Heart right ventricle (tissue), 16 donors: ENCODE results near the gene DNTT. TPM values are rescaled to one million over a fixed set of nuclear protein-coding genes. Genes with fewer than 3 reads are reported as not detected.

Source experiments
- ATAC-seq, 8 donors: fragments of 200-7000 bp; cut with Tn5 transposase; one replicate each; pipeline ENCODE4 v1.9.1; 2020; ENCODE audit warnings: mild to moderate bottlenecking in 8 of 8, moderate library complexity in 8 of 8, moderate number of reproducible peaks in 1 of 8
- DNase-seq, 2 donors: peaks; one replicate each; pipeline ENCODE4 v3.0.0-alpha.2; 2020
- H3K27ac ChIP-seq, 10 donors: fragments of 200-600 bp; sonication (generic) in 2 of 10; one replicate each; pipeline versions ENCODE4 v1.5.0 to v1.8.0; 2020 to 2022; ENCODE audit warnings: mild to moderate bottlenecking in 3 of 10
- H3K27me3 ChIP-seq, 7 donors: fragments of 200-600 bp; one replicate each; pipeline ENCODE4 v1.8.0; 2021 to 2022; ENCODE audit warnings: mild to moderate bottlenecking in 2 of 7
- H3K36me3 ChIP-seq, 9 donors: fragments of 200-600 bp; sonication (generic) in 1 of 9; one replicate each; pipeline versions ENCODE4 v1.5.0 to v1.8.0; 2020 to 2022; ENCODE audit warnings: mild to moderate bottlenecking in 2 of 9
- H3K4me1 ChIP-seq, 9 donors: fragments of 200-600 bp; sonication (generic) in 1 of 9; one replicate each; pipeline versions ENCODE4 v1.5.0 to v1.8.0; 2020 to 2022; ENCODE audit warnings: mild to moderate bottlenecking in 4 of 9
- H3K4me3 ChIP-seq, 10 donors: fragments of 200-600 bp; sonication (generic) in 2 of 10; one replicate each; pipeline versions ENCODE4 v1.5.0 to v1.8.0; 2020 to 2022; ENCODE audit warnings: mild to moderate bottlenecking in 7 of 10, moderate library complexity in 2 of 10
- H3K9me3 ChIP-seq, 11 donors: fragments of 200-600 bp in 10 of 11; sonication (generic) in 2 of 11; one replicate each; pipeline versions ENCODE4 v1.5.0 to v1.8.0; 2013 to 2022; ENCODE audit warnings: mild to moderate bottlenecking in 2 of 11, control low read depth in 1 of 11, moderate library complexity in 1 of 11
- WGBS, 2 donors: extraction: QIAGEN DNeasy Blood & Tissue Kit; methylation state at CpG; one replicate each; pipeline ENCODE4 v1.1.7; 2013; ENCODE audit warnings: inconsistent platforms in 1 of 2; 5-methylcytosine and 5-hydroxymethylcytosine counted together
- intact Hi-C, 10 donors: fragments of 100-400 bp; cut with DNase I; formaldehyde crosslinking; loops; one replicate each; pipeline versions ENCODE4 v1.11.1 to v1.14.2; 2022
- polyA plus RNA-seq, 2 donors: library from polyadenylated mRNA; stranded (reverse); fragments of 200-250 nt; gene quantifications; one replicate each; pipeline ENCODE4 v1.2.3, GENCODE V29; 2013
- total RNA-seq, 10 donors: library from RNA; stranded (reverse); fragmentation: NEBNext Ultra II Directional in 3 of 10; extraction: Animal tissue kit (Norgen Biotek cat#: 25700) in 3 of 10; gene quantifications; one replicate each; pipeline versions ENCODE4 v1.2.1 to v1.2.4, GENCODE V29; 2021 to 2023
- TF ChIP-seq, protein P1 (sequence below), 9 donors: fragments of 200-600 bp; sonication (generic) in 2 of 9; IDR thresholded peaks; one replicate each; pipeline versions ENCODE4 v1.5.0 to v1.8.0; 2021 to 2022; ENCODE audit warnings: antibody characterized with exemption in 9 of 9, mild to moderate bottlenecking in 5 of 9, moderate library complexity in 1 of 9
- donor health status: Arrhythmogenic right ventricular cardiomyopathy.
- donor health status: ischemic (EF 13 %, LVEDD 7.1; RV severe dilation, severe dysfunction).
- donor health status: healthy with polysubstance abuse.
- donor health status: DM: no; HTN: yes; CAD: no.
- donor health status: DM: no; HTN: no; CAD: no.
- donor health status: ischemic (EF 25% LVEDD 6.9; RV normal size, moderate dysfunction).
- donor health status: ischemic (EF 25% LVEDD 5.7; RV mildly dilated, moderate dysfunction).
- donor health status: healthy.
- donor health status: DM: yes; HTN: yes; CAD: no.
- donor health status: Ischemic cardiomyopathy.
- donor health status: ischemic (EF 35%, LVEDD 5.7; RV mildly dilated, moderate dysfunction).
- donor health status: nonischemic (EF 11% LVEDD 7.7; RV severe dilation, severe dysfunction).
- donor health status: DM: yes; HTN: yes; CAD: no.
- donor health status: PGD.
- donor health status: ischemic (EF 29% LVEDD 5.4; RV normal size, mild dysfunction).
- donor health status: nonischemic (EF 23%, LVEDD 6.1; RV moderate dilation, normal function).

The DNTT gene
- total and polyA plus RNA-seq, 12 donors: not detected

DNA sequence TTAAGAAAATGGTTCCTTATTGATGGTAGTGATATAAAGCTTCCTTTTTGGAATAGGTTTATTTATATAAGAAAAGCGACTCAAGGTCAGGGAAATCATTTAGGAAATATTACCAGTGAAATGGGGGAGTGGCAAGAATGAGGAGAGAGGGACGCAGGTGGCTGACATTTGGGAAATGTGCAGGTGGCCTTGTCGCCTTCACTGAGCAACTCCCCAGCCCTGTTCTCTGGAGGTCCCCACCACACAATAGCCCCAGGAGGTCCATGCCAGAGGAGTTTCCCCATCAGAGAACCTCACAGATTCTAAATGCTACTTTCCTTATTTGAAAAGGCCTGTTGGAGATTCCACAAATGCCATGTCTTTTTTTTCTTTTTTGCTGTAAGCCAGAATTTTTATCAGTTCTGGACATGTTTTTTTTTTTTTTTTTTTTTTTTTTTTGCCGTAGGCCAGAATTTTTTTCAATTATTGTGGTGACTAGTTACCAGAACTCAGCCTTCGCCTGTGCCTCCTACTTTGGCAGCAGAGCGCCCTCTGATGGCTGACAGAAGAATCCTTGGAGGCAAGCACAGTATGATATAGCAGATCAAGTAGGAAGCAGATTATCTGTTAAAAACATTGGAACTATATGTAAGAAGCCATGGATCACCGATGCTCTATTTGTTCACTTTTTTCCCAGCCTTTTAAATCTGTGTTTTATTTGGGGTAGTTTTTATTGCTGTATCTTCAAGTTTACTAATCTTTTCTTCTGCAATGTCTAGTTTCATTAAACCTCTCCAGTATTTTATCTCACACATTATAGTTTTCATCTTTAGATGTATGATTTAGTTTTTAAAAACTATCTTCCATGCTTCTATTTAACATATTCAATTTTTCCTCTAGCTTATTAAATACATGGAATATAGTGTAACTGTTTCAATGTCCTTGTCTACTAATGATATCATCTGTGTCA is 36.0 kb downstream of the DNTT start:
- H3K27ac ChIP-seq: no peak overlapping the region
- 41 to 44% methylated on average over 7 of the region's 7 CpGs for WGBS, 2 donors
- intact Hi-C loops: loop anchor here in 1 of 10 donors (5.0 kb wide), 1 partner anchor 323 kb away; no protein-coding TSS in a partner anchor
- DNase-seq (peak; percentile 23 to 52), ATAC-seq (peak in 6 of 8 donors; percentile 63 to 89 (median 75))
- peaks cover 0 to 11% (median 0%) of the 10 kb centered on the region in 7 donors for H3K27me3 ChIP-seq
- TF ChIP-seq, protein P1, sequence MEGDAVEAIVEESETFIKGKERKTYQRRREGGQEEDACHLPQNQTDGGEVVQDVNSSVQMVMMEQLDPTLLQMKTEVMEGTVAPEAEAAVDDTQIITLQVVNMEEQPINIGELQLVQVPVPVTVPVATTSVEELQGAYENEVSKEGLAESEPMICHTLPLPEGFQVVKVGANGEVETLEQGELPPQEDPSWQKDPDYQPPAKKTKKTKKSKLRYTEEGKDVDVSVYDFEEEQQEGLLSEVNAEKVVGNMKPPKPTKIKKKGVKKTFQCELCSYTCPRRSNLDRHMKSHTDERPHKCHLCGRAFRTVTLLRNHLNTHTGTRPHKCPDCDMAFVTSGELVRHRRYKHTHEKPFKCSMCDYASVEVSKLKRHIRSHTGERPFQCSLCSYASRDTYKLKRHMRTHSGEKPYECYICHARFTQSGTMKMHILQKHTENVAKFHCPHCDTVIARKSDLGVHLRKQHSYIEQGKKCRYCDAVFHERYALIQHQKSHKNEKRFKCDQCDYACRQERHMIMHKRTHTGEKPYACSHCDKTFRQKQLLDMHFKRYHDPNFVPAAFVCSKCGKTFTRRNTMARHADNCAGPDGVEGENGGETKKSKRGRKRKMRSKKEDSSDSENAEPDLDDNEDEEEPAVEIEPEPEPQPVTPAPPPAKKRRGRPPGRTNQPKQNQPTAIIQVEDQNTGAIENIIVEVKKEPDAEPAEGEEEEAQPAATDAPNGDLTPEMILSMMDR (IDR thresholded peaks at IDR 0.05): peak; percentile 7 to 74 (median 66)
- no peak overlapping the region for H3K4me3 ChIP-seq
- peaks cover 0 to 3% (median 0%) of the 10 kb centered on the region in 11 donors for H3K9me3 ChIP-seq
- peaks cover 0 to 3% (median 0%) of the 10 kb centered on the region in 9 donors for H3K4me1 ChIP-seq
- no peaks in the 10 kb centered on the region for H3K36me3 ChIP-seq

DNA sequence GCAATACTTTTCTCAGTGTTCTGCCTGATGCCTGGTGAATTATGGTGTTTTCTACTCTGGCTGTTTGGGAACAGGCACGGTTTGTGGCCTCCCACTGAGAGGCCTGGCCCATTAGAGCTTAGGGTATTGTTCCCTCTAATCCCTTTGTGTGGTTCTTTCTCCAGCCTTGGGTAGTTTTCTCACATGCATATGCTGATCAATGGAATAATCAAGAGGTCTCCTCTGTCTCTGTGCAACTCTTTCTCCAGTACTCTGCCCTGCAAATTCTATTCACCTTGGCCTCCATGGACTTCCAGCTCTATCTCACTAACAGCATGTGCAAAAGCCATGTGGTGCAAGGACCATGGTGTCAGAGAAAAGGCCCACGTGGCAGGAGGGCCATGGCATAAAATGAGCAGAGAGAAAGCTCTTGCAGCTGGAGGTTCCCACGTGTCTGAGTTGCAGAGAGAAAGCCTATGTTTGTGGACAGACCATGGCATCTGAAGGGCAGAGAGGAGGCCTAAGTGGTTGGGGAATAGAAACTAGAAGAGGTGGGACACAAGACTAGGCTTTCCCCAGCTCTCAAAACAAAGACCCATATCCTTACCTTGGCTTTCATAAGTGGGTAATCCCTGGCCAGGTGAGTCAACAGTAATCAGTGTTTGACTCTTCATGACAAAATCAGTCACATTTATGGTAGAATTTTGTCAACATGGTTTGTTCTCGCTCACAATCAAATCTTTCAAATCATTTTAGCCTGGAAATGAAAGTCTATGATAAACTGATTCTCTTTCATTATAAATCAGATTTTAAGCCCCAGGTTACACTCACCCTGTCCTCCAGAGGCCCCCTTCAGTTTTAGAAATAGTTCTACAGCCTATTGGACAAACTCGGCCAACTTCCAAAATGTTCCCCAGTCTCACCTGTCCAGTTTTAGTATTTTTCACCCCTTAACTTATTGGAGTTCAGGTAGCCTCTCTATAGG is 37.3 kb downstream of the DNTT start:
- intact Hi-C loops: no loop called here
- peaks cover 0 to 3% (median 0%) of the 10 kb centered on the region in 9 donors for H3K4me1 ChIP-seq
- no peak overlapping the region for H3K4me3 ChIP-seq
- H3K36me3 ChIP-seq: no peaks in the 10 kb centered on the region
- TF ChIP-seq, protein P1 (IDR thresholded peaks at IDR 0.05): no peak
- ATAC-seq (no peak), DNase-seq (no peak)
- peaks cover 0 to 5% (median 0%) of the 10 kb centered on the region in 7 donors for H3K27me3 ChIP-seq
- no peak overlapping the region for H3K27ac ChIP-seq
- 69 to 78% methylated on average over 5 of the region's 5 CpGs for WGBS, 2 donors
- H3K9me3 ChIP-seq: peaks cover 0 to 16% (median 1%) of the 10 kb centered on the region in 11 donors

DNA sequence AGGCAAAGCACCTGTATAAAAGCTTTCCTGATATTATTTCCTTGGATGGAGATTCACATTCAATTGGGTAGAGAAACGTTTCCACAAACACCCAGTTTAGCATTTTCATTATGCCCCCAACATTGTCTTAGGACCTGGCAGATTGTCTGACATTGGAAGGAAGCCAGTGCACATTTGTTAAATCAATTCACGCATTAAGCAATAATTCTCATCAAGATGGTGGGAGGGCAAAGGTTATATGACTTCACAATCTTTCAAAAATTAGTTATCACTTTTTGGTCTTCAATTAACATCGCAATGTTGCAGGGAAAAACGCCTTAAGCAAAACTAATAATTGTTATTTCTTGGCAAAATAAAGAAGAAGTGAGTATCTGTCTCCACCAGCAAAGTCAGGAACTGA is 38.2 kb downstream of the DNTT start:
- TF ChIP-seq, protein P1 (IDR thresholded peaks at IDR 0.05): no peak
- no peak for DNase-seq
- H3K4me1 ChIP-seq: peaks cover 0 to 3% (median 0%) of the 10 kb centered on the region in 9 donors
- H3K4me3 ChIP-seq: no peak overlapping the region
- peaks cover 0 to 25% (median 1%) of the 10 kb centered on the region in 11 donors for H3K9me3 ChIP-seq
- intact Hi-C loops: no loop called here
- no peak for ATAC-seq
- H3K27me3 ChIP-seq: peaks cover 0 to 3% (median 0%) of the 10 kb centered on the region in 7 donors
- no peak overlapping the region for H3K27ac ChIP-seq
- no peaks in the 10 kb centered on the region for H3K36me3 ChIP-seq
- WGBS, 2 donors: 66 to 73% methylated on average over 4 of the region's 4 CpGs

DNA sequence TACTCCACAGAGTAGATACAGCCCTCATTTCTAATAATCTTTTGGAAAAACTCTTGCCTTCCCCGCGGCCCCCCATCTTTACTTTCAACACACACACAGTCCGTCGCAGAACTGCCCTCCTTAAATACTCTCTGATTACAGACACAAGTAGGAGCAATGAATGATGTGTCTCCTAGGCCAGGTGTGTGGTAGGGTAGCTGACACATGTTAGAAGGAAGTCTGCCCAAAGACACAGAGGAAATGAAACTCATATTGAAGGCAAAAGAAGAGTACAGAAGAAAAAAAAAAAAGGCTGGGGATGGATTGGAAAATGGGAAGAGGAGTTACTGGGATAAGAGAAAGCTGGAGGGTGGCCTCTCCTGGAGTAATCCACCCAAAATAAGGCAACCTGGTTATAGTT is 39.9 kb downstream of the DNTT start:
- intact Hi-C loops: no loop called here
- DNase-seq (no peak), ATAC-seq (no peak)
- Histone ChIP-seq H3K27ac (no peak overlapping the region), H3K4me1 (peaks cover 0 to 3% (median 0%) of the 10 kb centered on the region in 9 donors), H3K27me3 (peaks cover 0 to 3% (median 0%) of the 10 kb centered on the region in 7 donors), H3K4me3 (no peak overlapping the region), H3K36me3 (no peaks in the 10 kb centered on the region), H3K9me3 (peaks cover 0 to 25% (median 1%) of the 10 kb centered on the region in 11 donors)
- WGBS, 2 donors: 97 to 98% methylated on average over 4 of the region's 4 CpGs
- TF ChIP-seq, protein P1 (IDR thresholded peaks at IDR 0.05): no peak
